ENCODE results near the gene FANCF.
"Not testable (repeated sequence)": the region's sequence is repeated elsewhere in the genome, so short reads cannot be mapped to it uniquely, and the experiment has no call there.

Gene FANCF, protein sequence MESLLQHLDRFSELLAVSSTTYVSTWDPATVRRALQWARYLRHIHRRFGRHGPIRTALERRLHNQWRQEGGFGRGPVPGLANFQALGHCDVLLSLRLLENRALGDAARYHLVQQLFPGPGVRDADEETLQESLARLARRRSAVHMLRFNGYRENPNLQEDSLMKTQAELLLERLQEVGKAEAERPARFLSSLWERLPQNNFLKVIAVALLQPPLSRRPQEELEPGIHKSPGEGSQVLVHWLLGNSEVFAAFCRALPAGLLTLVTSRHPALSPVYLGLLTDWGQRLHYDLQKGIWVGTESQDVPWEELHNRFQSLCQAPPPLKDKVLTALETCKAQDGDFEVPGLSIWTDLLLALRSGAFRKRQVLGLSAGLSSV

DNA sequence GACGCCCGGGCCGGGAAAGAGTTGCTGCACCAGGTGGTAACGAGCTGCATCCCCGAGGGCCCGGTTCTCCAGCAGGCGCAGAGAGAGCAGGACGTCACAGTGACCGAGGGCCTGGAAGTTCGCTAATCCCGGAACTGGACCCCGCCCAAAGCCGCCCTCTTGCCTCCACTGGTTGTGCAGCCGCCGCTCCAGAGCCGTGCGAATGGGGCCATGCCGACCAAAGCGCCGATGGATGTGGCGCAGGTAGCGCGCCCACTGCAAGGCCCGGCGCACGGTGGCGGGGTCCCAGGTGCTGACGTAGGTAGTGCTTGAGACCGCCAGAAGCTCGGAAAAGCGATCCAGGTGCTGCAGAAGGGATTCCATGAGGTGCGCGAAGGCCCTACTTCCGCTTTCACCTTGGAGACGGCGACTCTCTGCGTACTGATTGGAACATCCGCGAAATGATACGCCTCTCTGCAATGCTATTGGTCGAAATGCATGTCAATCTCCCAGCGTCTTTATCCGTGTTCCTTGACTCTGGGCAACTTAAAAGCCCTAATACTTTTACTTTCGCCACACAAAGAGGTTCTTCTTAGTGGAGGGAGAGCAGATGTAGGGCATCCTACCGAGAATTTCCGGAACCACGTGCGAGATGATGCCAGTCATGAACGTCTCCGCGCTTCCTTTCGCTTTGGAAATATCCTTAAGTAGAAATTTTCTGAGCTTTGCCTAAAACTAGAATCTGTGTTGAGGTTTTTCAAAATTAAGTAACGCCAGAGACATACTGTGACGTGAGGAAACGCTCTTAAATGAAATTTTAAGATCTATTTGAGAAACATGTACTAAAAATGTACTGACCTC, at the start of gene FANCF:
Gene FANCF (minus strand): TSS at position 376 of the 840 bp plus-strand sequence. CDS start 13 bp downstream, at position 363.
- Mint-ChIP-seq H3K9me3 (no peaks in the 10 kb centered on the region), H3K27me3 (no peaks in the 10 kb centered on the region), H3K4me3 (peak within 1 kb of the TSS; percentile 100), H3K36me3 (peaks cover 20% of the 10 kb centered on the region), H3K27ac (peak within 1 kb of the TSS; percentile 100), H3K4me1 (peaks cover 28% of the 10 kb centered on the region)
- peak; percentile 98 for ATAC-seq

DNA sequence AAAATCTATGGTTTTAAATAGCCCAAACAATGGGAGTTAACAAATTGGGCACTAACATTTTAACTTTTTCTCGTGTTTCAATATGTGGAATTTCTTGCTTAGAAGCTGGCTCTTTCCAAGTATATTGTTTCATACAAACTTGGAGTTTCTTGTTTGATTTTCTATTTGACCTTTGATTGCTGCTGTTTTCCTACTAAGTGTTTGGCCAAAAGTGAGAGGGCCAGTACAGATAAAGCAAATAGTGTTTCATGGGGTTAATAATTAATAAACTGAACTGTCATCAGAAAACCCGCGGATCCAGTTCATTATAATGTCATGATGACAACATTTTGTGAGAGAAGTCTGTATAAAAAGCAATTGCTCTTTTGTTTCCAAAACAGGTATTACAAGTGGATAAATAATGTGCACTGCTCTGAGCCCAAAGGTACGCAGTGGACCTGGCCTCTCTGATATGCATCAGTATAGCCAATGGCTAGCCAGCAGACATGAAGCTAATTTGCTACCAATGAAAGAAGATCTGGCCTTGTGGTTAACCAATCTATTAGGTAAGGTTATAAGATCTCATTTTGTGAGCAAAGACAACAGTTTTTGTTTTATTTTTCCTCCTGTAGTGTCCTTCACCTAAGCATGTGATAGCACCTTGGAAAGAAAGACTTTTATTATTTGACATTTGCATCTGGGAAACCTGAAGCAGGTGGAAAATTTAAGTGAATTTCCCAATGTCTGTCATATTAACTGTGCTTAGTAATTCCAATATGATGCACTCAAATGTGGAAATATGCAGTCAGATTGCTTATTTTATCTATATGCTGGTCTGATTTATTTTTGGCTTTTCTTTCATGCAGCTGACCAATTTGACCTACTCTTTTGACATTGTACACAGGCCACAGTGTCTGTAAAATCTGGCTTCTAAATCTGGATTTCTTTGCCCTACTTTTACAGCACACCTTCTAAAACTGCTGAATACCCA, 49.1 kb upstream of the FANCF start:
- Mint-ChIP-seq H3K27ac (no peak overlapping the region), H3K36me3 (no peaks in the 10 kb centered on the region), H3K9me3 (no peaks in the 10 kb centered on the region), H3K4me1 (no peaks in the 10 kb centered on the region), H3K27me3 (no peaks in the 10 kb centered on the region), H3K4me3 (no peak overlapping the region)
- no peak for ATAC-seq

DNA sequence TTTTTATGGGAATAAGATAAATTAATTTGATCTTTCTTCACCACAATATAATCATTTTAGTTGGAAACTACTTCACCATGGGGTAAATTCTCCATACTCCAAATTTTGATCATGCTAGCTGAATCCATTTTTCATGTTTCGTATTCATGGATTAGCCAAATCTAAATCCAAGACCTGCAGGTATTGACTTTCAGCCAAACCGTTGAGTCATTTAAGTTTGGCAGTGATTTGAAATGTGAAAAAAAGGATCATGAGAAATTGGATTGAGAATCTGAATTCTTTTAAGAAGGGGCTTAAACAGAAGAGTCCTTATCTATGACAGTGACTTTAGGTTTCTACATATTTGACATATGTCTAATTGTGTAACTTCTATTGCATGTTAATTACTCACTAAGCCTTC, 46.1 kb upstream of the FANCF start:
- ATAC-seq, result no peak
- Mint-ChIP-seq H3K4me3 (no peak overlapping the region), H3K9me3 (no peaks in the 10 kb centered on the region), H3K27me3 (peaks cover 16% of the 10 kb centered on the region), H3K4me1 (peaks cover 6% of the 10 kb centered on the region), H3K27ac (no peak overlapping the region), H3K36me3 (no peaks in the 10 kb centered on the region)

DNA sequence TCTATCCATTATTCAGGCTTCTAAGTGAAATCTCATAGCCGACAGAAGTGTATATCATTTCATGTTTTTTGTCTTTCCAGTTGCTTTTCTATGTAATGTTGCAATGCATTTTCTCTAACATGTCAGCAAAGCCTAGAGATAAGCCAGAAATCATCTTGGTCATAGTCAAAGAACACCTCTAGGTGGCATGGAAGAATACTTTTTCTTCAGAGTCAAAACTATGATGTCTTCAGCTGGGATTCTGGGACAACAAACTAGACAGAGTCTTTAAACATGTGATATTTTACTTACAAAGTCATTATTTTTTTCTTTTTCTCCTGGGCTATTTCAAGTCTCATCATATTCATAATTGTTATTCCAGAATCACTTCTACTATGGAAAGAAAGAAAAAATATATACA, 45.2 kb upstream of the FANCF start:
- no peaks in the 10 kb centered on the region for H3K9me3 Mint-ChIP-seq
- H3K4me3 Mint-ChIP-seq, result no peak overlapping the region
- no peak for ATAC-seq
- no peaks in the 10 kb centered on the region for H3K36me3 Mint-ChIP-seq
- peaks cover 25% of the 10 kb centered on the region for H3K27me3 Mint-ChIP-seq
- peaks cover 13% of the 10 kb centered on the region for H3K4me1 Mint-ChIP-seq
- H3K27ac Mint-ChIP-seq, result no peak overlapping the region

DNA sequence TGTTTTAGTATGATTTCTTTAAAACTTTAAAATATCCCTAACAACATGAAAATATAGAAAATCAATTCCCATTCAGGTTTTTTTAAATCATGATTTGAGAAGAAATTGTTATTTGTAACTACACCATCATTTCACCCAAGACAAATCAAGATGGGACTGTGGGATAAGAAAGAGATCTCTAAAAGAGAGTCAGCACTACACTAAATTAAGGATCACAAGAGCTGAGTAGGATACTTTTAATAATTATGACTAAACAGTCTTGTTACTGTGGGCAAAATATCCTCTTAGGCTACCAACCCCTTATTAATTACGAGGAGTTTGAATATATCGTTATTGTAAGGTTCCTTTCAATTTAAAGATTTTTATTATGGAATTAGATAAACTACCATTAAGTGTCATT, 43.7 kb upstream of the FANCF start:
- Mint-ChIP-seq H3K4me3 (no peak overlapping the region), H3K9me3 (no peaks in the 10 kb centered on the region), H3K36me3 (no peaks in the 10 kb centered on the region), H3K27ac (no peak overlapping the region), H3K27me3 (peaks cover 27% of the 10 kb centered on the region), H3K4me1 (peaks cover 13% of the 10 kb centered on the region)
- no peak for ATAC-seq

DNA sequence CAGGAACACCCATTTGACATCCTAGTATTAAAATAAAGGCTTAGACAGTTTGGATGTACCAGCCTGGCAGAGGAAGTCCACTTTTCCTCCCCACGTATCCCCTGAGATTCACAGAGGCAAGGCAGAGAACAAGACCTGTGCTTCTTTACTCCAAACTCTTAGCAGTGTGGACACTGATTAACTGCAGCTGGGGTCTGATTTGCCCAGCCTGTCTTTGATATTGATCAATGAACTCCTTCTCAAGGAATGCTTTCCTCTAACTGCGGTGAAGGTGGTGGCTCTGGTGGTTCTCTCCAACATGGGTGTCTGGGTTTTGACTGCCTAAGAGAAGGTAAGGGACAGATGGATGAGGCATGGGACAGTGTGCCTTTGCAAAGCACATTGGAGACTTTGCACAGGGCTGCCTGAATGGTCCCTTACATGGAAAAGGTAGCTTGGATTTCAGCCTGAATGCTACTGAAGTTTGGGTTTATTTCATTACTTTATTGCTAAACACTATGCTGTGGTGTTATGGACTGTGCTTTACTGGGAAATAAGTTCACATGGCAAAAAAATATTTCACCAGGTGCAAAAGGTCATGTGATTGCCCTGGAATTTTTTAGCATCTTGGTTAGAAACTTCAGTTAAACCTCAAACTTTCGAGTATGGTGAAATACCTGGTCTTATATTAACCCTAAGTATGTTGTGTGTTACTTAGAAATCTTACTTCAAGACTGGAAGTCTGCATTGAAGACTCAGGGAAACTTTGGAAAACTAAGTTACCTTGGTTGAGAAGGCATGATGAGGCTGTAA, 42.6 kb upstream of the FANCF start:
- H3K4me1 Mint-ChIP-seq, result peaks cover 13% of the 10 kb centered on the region
- H3K27me3 Mint-ChIP-seq, result peaks cover 27% of the 10 kb centered on the region
- no peak overlapping the region for H3K27ac Mint-ChIP-seq
- no peaks in the 10 kb centered on the region for H3K9me3 Mint-ChIP-seq
- H3K4me3 Mint-ChIP-seq, result no peak overlapping the region
- no peaks in the 10 kb centered on the region for H3K36me3 Mint-ChIP-seq
- peak; percentile 34 for ATAC-seq

DNA sequence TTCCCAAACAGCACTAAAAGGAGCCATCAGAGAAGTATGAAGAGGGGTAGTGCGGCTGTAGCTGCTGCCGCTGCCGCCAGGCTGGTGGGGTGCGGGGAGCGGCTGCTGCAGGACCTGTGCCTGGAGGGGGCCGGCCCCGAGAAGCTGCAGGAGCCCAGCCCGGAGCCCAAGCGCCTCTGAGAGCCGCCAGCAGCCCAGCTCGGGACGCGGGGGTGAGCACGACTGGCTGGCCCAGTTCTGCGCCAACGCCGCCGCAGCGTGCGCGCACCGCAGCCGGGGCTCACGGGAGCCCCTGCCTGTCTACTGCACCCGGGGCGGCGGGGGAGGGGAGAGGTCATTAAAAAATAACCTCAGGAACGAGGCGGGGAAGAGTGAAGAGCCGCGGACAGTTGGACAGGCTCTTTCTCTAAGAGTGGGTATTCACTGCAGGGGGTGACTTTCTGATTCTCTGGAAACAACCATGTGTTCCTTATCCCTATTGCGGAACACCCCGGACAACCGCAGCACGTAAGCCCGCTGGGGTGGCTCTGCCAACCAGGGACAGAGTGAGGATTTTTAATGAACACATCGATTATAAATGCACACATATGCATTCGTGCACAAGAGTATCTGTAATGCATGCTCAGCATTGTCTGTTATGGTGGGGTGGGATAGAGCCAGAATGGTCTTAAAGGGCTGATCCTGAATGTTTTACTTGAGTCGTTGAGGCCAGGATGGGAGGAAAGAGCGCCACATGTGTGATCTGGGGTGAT, 41.2 kb upstream of the FANCF start:
- H3K27me3 Mint-ChIP-seq, result peaks cover 27% of the 10 kb centered on the region
- H3K36me3 Mint-ChIP-seq, result no peaks in the 10 kb centered on the region
- H3K9me3 Mint-ChIP-seq, result no peaks in the 10 kb centered on the region
- no peak for ATAC-seq
- H3K4me1 Mint-ChIP-seq, result peaks cover 13% of the 10 kb centered on the region
- no peak overlapping the region for H3K4me3 Mint-ChIP-seq
- H3K27ac Mint-ChIP-seq, result no peak overlapping the region

DNA sequence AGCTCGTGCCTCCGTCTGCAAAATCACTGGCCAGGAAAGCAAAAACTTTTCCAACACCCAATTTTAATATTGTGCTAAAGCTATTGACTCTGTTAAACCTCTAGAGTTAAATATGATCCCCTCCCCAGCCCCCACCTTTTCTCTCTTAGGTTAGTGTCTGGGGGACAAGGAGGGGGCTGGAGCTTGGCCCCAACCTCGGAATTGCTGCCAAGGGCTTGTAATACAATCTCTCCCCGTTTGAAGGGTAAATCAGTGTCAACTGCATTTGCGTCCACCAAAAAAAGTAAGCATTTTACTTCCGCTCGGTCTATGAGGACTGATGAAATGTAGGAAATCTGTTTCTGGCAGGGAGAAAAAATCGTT, 40.7 kb upstream of the FANCF start, which contains the start of gene GAS2:
Gene GAS2 (plus strand): TSS at position 287 of the 363 bp plus-strand sequence. CDS start 8,259 bp downstream, outside the sequence.
- no peak within 1 kb of the TSS for H3K4me3 Mint-ChIP-seq
- peaks cover 13% of the 10 kb centered on the region for H3K4me1 Mint-ChIP-seq
- H3K27ac Mint-ChIP-seq, result no peak within 1 kb of the TSS
- no peaks in the 10 kb centered on the region for H3K9me3 Mint-ChIP-seq
- no peaks in the 10 kb centered on the region for H3K36me3 Mint-ChIP-seq
- no peak for ATAC-seq
- H3K27me3 Mint-ChIP-seq, result peaks cover 27% of the 10 kb centered on the region

DNA sequence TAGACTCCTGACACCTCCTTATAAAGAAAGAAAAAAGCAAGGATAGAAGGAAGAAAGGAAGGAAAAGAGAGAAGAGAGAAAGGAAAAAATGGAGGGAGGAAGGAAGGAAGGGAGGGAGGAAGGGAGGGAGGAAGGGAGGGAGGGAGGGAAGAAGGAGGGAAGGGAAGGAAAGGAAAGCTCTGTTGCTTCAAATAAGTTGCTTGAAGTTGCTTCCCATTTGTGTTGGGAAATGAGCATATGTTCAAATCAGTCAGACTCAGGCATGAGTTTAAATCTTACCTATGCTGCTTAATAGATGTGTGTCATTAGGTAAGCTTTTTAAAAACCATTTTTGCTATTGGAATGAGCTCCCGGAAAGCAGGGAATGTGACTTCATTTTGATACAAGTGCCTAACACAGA, 34.2 kb upstream of the FANCF start:
- no peaks in the 10 kb centered on the region for H3K9me3 Mint-ChIP-seq
- H3K27ac Mint-ChIP-seq, result no peak overlapping the region
- H3K4me1 Mint-ChIP-seq, result peaks cover 11% of the 10 kb centered on the region
- H3K36me3 Mint-ChIP-seq, result no peaks in the 10 kb centered on the region
- no peak for ATAC-seq
- H3K4me3 Mint-ChIP-seq, result no peak overlapping the region
- no peaks in the 10 kb centered on the region for H3K27me3 Mint-ChIP-seq

DNA sequence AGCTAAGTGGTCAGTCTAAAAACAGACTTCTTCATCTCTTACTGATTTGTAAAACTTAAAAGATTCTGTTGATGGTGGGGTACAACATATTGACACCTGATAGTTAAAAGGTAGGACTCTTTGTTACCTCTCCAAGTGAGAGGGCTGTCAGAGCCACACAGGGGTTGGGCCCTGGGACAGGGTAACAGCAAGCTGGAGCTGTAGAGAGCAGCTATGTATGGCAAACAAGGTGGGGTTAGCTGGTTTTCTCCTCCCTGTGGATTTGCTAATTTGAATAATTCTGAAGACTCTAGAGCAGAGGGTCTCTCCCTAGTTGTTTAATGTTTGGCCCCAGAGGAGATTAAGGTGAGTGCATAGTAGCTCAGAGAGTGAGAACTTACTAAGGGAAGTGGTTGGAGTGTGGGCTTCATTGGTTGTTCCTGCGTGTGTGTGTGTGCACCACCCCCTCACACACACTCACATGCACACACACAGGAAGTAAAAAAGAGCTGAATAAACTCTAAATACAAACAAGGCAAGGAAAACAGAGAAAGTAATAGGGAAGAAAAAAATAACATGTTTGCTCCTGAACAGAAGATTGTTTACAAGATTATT, 31.6 kb upstream of the FANCF start:
- Mint-ChIP-seq H3K9me3 (no peaks in the 10 kb centered on the region), H3K27ac (peak overlapping the region; percentile 10), H3K36me3 (peaks cover 8% of the 10 kb centered on the region), H3K4me1 (peaks cover 11% of the 10 kb centered on the region), H3K4me3 (no peak overlapping the region), H3K27me3 (peaks cover 9% of the 10 kb centered on the region)
- peak; percentile 83 for ATAC-seq

DNA sequence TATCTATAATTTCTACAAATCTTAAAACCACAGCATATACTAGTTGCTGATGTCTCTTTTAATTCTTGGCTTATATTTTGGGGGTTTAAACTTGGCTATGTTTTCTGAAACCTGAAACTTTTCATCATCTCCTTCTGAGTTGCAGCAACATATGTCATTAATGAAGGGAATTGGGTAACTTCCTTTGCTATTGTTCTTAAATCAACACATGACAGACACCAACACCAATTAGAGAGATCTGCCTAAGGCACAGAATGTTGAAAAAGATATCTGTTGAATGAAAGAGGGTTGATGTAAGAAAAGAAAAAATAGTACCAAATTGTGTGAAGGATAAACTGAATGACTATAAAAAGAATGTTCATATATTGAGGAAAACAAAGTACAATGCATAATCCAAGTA, 30.5 kb upstream of the FANCF start:
- Mint-ChIP-seq H3K9me3 (peaks cover 3% of the 10 kb centered on the region), H3K27ac (no peak overlapping the region), H3K27me3 (peaks cover 18% of the 10 kb centered on the region)

DNA sequence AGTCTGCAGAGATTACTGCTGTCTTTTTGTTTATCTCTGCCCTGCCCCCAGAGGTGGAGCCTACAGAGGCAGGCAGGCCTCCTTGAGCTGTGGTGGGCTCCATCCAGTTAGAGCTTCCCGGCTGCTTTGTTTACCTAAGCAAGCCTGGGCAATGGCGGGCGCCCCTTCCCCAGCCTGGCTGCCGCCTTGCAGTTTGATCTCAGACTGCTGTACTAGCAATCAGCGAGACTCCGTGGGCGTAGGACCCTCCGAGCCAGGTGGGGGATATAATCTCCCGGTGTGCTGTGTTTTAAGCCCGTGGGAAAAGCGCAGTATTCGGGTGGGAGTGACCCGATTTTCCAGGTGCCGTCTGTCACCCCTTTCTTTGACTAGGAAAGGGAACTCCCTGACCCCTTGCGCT, 26.7 kb upstream of the FANCF start:
- H3K4me3 Mint-ChIP-seq, ATAC-seq, H3K4me1 Mint-ChIP-seq, H3K27ac Mint-ChIP-seq, H3K9me3 Mint-ChIP-seq: not testable (repeated sequence)
- peaks cover 15% of the 10 kb centered on the region for H3K36me3 Mint-ChIP-seq
- H3K27me3 Mint-ChIP-seq, result peaks cover 18% of the 10 kb centered on the region

More for the DNA sequence above, 30.5 kb upstream of the FANCF start:
- peaks cover 15% of the 10 kb centered on the region for H3K36me3 Mint-ChIP-seq
- no peak for ATAC-seq
- peaks cover 11% of the 10 kb centered on the region for H3K4me1 Mint-ChIP-seq
- H3K4me3 Mint-ChIP-seq, result no peak overlapping the region

DNA sequence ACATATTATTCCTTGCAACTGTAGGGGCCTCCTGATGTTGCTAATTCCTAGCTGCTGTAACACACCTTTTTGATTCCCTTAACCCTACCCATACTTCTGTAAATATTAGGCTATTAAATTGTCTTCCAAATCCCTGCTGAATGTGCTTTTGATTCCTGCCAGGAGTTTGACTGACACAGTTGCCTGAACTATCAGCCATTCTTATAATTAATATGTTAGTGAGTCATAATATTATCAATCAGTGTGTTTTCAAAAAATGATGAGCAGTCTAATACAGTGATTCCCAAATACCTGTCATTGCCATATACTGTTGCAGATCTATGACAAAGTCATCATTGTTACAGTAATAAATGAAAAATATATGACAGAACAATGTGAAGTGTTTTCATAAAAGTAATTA, 15.9 kb upstream of the FANCF start:
- no peak for ATAC-seq
- Mint-ChIP-seq H3K27ac (no peak overlapping the region), H3K4me3 (no peak overlapping the region), H3K4me1 (no peaks in the 10 kb centered on the region), H3K27me3 (no peaks in the 10 kb centered on the region), H3K36me3 (no peaks in the 10 kb centered on the region), H3K9me3 (no peaks in the 10 kb centered on the region)

All from stimulated activated memory B cell treated with anti-CD40 and anti-IgM and Interleukin-4, amounts not matched to agents 10 μg/mL and 1 μg/mL and 100 μg/mL, for 72 hours (primary cell).